ENCODE results near the gene PIGU.
"Not testable (repeated sequence)": the region's sequence is repeated elsewhere in the genome, so short reads cannot be mapped to it uniquely, and the experiment has no call there.

The PIGU gene

GRCh38 chr20:34658654-34659053 lies 18.2 kb downstream of the PIGU start:
- DNase-seq: not testable (repeated sequence)

GRCh38 chr20:34654207-34654744 lies 22.6 kb downstream of the PIGU start:
- DNase-seq: no peak

DNA sequence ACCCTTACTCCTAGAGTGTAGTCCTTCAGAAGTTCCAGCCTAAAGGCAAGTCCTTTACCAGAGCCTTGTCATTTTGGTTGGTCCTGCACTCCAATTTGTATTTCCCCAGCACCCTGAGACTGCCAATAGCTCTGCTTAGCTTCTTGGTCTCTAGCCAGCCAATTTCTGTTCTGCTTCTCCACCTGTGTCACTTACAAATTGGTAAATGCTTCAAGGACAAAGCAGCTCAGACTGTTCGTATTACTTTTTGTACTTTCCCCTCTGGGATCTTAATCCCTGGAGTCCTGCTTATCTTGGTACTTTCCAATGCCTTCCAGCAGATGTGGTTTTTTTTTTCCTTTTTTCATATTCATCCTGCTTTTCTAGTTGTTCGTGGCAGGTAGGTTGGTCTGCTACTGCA lies 25.7 kb downstream of the PIGU start:
- no peak for DNase-seq

- DNase-seq: no peak
Observed at GRCh38 chr20:34647737-34648136, 29.2 kb downstream of the PIGU start.

- DNase-seq: no peak
Observed at GRCh38 chr20:34644951-34645350, 31.9 kb downstream of the PIGU start.

DNA sequence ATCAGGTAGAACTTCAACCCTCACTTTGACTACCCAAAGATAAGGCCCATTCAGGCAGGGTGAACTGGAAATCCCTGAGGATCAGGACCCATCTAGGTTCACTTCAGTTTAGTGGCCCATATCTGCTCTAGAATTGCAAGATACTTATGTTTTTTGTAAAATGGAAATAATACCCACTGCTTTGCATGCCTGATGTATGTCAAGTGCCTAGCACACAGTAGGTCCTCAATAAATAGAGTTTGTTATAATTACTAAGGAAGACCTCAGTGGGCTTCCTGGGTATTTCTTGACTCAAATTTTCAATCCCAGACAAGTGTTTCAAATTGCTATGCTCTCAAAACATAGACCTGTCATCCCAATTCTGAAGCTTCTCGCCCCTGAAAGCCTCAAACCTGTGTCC lies 32.5 kb downstream of the PIGU start:
- no peak for DNase-seq

GRCh38 chr20:34643928-34644327 lies 33.0 kb downstream of the PIGU start:
- no peak for DNase-seq

GRCh38 chr20:34642009-34642408 lies 34.9 kb downstream of the PIGU start:
- DNase-seq: no peak

GRCh38 chr20:34639755-34640222 lies 37.1 kb downstream of the PIGU start:
- peak; percentile 43 for DNase-seq

GRCh38 chr20:34638532-34638931 lies 38.4 kb downstream of the PIGU start:
- no peak for DNase-seq

DNA sequence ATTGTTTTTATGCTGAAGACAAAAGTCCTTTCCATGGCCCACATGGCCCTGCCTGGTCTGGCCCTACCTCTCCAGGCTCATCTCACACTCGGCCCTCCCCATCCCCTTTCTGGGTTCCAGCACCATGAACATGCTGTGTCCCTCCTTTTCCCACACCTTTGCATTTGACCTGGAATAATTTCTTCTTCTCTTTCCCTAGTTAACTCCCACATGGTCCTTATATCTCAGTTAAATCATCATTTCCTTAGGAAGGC lies 38.9 kb downstream of the PIGU start:
- DNase-seq: no peak

DNA sequence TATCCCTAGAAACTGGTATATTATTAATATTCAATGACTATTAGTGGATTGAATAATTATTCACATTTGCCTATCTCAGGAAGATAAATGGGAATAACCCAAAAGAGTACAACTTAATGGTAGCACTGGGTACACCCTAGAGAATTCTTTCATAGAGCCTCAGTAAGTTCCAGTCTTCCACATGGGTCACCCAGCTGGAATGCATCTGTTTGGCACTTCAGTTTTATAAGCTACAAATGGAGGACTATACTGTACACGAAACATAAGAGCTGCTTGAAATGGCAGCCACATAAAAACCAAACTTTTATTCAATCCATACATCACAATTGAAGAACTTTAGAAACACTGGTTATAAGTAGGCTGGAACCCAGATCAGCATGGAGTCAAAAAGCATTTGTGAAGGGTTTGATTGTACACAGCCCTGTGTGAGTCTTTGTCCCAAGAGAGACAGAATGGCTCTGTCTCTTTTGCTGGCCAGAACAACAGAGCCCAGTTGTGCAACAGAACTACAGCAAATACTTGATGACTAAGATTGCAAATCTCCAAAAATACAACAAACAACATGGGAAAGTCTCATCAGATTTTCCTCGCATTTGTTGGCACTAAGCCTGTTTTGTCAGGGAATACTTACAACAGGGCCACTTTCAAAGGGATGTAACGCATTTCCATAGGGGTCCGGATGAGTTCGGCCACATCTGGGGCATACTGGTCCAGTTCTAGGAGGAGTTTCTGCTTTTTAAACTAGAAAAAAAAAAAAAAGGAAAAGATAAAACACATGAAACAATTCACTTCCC lies 39.5 kb downstream of the PIGU start:
- no peak for DNase-seq

DNA sequence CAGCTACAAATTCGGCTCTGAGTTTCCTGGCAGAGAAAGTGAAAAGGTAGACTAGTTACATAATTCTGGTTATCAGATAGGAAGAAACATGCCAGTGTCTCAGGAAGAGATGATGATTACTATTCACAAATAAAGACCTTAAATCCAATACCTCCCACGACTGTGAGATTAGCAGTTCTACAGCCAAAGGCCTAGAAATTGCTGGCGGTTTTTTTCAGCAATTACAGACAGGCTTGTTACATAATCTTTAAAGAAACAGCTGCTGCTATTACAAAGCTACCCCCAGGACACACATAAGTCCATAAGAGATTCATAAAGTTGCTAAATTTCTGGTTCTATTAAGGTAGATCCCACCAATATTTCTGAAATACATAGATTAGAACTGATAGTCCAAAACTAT lies 40.2 kb downstream of the PIGU start:
- no peak for DNase-seq

GRCh38 chr20:34634392-34634791 lies 42.5 kb downstream of the PIGU start:
- DNase-seq: no peak

- DNase-seq: no peak
Observed at GRCh38 chr20:34632870-34633452, 43.9 kb downstream of the PIGU start.

GRCh38 chr20:34629904-34630303 lies 47.0 kb downstream of the PIGU start:
- DNase-seq: no peak

- DNase-seq: no peak
Observed at GRCh38 chr20:34629342-34629741, 47.5 kb downstream of the PIGU start.

DNA sequence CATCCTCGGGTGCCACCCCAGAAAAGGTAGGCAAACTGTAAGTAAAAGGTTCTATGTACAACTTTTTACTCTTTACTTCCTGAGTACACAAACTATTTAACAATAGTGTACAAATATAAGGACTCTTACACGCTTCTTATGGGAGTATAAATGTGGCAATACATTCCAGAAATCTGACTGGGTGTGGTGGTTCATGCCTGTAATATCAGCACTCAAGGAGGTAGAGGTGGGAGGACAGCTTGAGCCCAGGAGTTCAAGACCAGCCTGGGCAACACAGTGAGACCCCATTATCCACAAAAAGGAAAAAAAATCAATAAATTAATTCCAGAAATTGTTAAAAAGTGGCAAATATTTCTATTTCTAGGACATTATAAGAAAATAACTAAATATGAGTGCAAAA lies 48.9 kb downstream of the PIGU start:
- DNase-seq: no peak

GRCh38 chr20:34627458-34627857 lies 49.4 kb downstream of the PIGU start:
- DNase-seq: no peak

GRCh38 chr20:34626992-34627391 lies 49.9 kb downstream of the PIGU start:
- DNase-seq: no peak

GRCh38 chr20:34624629-34625028 lies 52.3 kb downstream of the PIGU start:
- DNase-seq: no peak

DNA sequence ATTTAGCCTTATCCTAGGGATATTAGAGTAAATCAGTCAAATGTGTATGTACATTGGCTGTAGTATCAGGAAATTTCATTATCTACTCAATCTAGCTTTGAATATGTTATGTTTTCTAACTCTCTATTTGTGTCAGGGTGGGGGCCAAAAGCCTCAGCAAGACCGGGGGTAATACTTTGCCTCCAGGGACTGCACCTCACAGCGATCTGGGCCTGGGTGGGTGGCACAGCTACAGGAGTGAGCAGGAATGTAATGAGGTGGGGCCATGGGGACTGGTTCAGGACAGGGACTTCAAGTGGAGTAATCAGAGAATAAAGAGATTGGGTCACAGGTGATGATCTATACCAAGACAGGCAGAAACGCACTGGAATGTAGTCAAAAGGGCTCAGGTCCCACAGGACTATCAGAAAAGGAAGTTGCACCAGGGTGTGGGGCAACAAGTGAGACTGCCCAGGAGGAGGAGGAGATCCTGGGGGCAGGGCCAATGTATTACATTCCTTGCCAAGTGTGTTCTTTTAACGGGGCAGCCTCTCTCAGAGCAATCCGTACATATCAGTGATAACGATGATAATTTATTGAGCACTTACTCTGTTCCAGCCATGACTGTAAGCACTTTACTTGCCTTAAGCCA lies 54.0 kb downstream of the PIGU start:
- DNase-seq: no peak

GRCh38 chr20:34621383-34622367 lies 55.2 kb downstream of the PIGU start:
- DNase-seq: no peak
